Measurements from ENCODE around the gene XPNPEP1.

XPNPEP1 gene

DNA sequence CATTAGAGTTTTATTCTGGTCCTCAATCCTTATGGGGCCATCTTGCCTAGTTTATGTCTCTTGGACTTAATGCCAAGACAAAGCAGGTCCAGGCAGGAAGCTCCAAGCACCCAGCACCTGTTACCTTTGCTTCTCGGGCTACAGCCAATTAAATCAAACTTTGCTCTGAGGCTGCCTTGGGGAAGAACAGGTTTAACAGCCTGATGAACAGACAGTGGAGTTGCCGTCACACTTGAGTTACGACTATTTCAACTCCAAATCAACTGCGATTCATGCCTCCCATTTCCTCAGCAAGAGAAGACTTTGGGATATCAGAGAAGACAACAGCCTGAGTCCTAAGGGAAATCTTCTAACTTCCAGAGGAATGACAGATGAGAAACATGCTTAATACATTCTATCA, 62.2 kb downstream of the XPNPEP1 start:
- DNase-seq, result no peak

- no peak for DNase-seq
These were observed 64.1 kb downstream of the XPNPEP1 start for GRCh38 chr10:109859221-109859620.

DNA sequence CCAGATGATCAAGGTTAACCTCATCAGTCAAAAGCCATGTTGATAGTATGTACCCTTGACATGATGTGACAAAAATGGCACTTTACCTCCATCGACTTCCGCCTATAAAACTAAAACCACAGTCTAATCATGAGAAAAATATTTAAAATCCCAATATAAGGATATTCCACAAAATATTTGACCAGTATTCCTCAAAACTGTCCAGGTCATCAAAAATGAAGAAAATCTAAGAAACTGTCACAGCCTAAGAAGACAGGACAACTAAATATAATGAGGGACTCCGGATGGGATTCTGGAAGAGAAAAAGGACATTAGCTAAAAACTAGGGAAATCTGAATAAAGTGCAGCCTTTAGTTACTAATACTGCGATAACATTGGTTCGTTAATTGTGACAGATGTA, 67.6 kb downstream of the XPNPEP1 start:
- DNase-seq, result no peak

DNA sequence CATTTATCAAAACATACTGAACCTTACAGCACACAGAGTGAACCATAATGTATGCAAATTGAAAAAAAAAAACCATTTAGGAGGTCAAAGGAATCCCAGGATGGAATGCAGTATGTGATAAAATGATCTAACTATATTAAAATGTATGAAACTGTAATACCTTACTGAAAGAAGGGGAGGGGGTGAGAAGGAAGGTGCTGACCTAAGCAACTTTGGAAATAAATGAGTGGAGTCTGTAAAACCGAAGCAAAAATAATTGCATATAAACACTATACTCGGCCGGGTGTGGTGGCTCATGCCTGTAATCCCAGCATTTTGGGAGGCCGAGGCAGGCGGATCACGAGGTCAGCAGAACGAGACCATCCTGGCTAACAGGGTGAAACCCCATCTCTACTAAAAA, 69.4 kb downstream of the XPNPEP1 start:
- DNase-seq, result no peak

DNA sequence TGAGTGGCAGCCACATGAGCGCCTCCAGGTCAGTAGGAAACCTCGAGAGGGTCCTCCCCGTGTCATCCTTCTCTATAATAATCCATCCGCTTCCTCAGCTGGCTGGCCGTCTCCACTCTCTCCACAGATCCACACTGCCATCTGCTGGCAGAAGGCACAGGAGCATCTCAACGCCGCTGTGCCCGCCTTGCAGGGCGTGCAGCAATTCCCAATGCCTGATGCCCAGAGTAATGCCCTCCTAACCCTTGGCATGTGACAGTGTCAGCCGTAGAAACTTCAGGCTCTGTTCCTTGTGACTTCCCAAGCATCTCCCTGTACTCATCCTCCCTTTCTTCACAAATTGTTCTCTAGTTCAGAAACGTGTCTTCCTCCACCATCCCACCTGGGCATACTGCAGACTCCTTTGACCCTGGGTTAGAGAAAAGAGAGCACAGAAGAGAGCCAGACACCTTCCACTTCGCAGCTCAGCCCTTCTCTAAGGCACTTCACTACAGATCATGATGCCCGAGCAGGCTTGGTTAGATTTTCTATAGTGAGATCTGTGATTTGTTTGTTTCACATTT, 70.8 kb downstream of the XPNPEP1 start:
- peak; percentile 1 for DNase-seq

DNA sequence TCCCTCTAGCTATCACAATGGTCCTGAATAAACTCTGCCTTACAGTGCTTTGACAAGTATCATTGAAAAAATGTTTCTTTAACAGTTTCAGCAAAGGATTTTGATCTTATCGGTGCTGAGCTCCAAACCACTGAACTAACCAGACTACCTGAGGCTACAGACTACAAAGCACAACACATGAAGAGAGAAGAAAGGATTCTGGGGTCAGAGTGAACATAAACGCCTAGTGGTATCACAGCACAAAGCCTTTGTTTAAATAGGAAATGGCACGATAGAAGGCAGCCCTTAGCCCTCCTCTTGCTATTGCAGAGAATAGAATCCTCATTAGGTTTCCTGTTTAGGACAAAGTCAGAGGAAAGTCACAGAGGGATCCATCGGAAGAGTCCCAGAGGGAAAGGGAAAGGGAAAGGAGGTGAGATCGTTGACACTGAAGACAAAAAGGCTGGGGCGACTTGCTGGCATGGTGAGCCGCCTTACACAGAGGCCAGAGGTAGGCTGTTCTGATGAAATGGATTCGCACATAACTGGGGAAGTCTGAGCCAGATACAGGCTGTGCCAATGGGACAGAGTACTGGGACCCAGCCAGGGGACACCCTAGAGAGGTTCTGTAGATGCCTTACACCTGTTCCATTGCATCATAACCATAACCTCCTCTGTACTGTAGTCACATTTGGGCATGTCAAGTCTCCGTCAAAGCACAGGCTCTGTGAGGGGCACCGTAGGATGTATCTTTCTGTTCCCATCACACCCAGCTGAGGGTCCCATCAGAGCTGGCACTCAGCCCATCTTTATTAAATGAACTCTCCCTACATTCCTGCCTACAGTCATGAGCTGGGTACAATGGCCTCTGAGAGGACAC, 71.5 kb downstream of the XPNPEP1 start:
- DNase-seq, result no peak

- DNase-seq, result no peak
These were observed 76.5 kb downstream of the XPNPEP1 start for GRCh38 chr10:109846832-109847231.

GRCh38 chr10:109845308-109845707, 78.0 kb downstream of the XPNPEP1 start:
- DNase-seq, result no peak

GRCh38 chr10:109838592-109839244, 84.6 kb downstream of the XPNPEP1 start:
- no peak for DNase-seq

DNA sequence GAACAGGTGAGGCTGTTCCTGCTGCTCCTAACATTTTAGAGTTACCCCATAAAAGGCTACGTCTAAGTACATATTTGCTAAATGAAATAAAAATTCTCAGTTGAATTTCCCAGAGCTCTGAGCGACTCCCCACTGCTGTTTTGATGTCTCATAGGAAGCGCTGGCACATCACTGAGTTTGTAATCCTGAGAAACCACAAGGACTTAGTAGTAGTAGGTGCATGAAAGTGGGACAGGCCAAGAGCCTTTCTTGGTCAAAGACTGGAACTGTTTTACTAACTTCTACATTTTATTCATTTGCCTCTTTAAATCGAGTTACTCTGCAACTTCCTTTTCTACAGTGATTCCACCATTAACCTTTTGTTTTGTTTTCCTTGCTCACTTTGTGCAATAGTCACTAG, 85.9 kb downstream of the XPNPEP1 start:
- no peak for DNase-seq

- no peak for DNase-seq
These were observed 88.1 kb downstream of the XPNPEP1 start for GRCh38 chr10:109835257-109835656.

- DNase-seq, result no peak
These were observed 91.5 kb downstream of the XPNPEP1 start for GRCh38 chr10:109831846-109832245.

GRCh38 chr10:109824206-109824605, 99.1 kb downstream of the XPNPEP1 start:
- DNase-seq, result no peak

DNA sequence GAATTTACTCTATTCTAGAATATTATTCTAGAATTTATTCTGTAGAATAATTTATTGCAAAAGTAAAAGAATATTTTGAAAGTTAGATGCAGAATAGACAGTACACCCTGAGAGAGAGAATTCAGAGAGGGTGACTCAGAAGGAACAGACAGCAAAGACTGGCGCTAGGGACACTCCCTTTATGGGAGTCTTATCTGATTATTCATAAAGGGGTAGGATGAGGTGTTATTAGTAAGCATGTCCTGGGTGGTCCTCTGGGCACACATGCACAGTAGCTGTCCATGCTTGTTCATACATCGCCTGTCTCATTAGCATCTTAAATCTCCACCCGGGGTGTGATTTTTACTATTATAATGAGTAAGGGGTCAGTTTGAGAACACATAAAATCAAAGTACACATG, 100.1 kb downstream of the XPNPEP1 start:
- no peak for DNase-seq

- no peak for DNase-seq
These were observed 101.6 kb downstream of the XPNPEP1 start for GRCh38 chr10:109821672-109822071.

DNA sequence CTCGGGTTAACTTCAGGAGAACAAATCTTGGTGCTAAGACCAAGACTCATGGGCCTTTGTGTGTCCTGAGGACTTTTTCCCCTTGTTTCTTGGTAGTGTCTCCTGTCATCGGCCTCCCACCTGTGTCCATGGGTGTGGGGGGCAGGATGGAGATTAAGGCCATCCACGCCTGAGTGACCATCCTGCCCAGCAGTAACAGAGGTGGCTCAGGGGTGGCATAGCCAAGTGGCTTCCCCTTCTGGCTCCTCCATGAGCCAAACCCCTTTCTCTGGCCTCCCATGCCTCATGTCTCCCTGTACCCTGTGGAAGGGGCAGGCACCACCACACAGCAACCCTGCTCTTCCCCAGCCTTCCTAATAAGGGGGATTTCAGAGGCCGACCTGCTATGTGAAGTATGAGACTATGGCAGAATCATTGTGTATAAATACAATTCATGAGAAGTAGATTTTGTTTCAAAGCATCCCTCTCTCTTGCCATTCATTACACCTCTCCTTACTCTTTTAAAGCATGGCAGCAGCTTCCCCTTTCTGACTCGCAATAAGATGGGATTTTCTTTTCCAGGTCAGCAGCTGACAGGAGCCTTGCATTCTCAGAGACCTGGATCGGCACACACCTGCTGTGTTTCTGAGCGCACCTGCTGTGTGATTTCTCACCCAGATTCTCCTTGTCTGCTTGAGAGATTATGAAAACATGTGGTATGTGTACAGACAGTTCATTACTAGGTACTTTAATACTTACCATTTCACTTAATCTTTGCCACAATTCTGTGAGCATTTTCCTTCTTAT, 102.5 kb downstream of the XPNPEP1 start:
- no peak for DNase-seq

GRCh38 chr10:109819807-109820206, 103.5 kb downstream of the XPNPEP1 start:
- DNase-seq, result no peak
